Endometrial microvascular endothelial cells (primary cell): ENCODE measurements around the gene TTLL11. TPM values are rescaled to one million over a fixed set of nuclear protein-coding genes. Genes with fewer than 3 reads are reported as not detected.
"Not testable (repeated sequence)": the region's sequence is repeated elsewhere in the genome, so short reads cannot be mapped to it uniquely, and the experiment has no call there.

Experiments
- in situ Hi-C: cut with HindIII; loops from 2 replicates; pipeline ENCODE4 v1.10.0; 2017; ENCODE audit warnings: low sequenced_read_pairs, low pct_unique_long_range_greater_than_20kb; ENCODE audit errors: inconsistent ontology term
- total RNA-seq: library from RNA; depleted of rRNA; stranded (reverse); fragments of >200 nt; gene quantifications from one replicate; pipeline ENCODE4 v1.2.3, GENCODE V29; 2015; ENCODE audit errors: inconsistent ontology term

Gene TTLL11
- total RNA-seq, 1 donor from 2014 or later, result 2.0 TPM

DNA sequence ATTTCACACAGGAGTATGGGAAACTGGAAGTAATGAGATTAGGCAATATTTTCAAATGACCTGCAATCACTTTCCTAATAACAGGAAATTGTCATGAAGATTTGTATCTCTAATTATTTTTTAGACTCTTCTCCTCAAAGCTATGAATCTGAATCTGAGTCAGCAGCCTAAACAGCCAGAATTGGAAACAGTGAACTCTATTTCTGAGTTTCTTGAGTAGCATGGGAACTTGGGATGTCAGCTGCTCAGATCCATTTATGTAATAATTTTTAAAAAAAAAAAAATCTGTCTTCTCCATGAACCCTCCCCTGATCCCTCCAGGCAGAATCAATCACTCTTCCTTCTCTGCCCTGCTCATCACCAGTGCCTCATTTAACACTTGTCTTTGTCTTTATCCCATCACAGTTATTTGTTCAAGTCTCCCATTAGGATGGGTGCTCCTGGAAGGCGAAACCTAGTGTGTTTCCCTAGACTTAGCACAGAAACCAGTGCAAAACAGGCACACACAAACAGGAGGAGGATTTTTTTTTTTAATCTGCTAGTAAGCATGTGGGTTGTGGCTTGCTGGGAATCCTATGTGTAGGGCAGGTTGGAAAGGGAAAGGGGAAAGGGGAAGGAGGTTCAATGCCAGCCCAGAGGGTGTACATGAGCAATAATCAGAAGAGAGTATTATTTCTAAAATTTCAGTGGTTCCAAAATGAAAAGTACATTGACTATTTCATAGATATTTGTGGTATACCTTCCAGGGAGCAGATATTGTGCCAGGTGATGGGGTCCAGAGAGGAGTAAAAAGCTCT is 186.8 kb downstream of the TTLL11 start:
- in situ Hi-C loops, result no loop called here

DNA sequence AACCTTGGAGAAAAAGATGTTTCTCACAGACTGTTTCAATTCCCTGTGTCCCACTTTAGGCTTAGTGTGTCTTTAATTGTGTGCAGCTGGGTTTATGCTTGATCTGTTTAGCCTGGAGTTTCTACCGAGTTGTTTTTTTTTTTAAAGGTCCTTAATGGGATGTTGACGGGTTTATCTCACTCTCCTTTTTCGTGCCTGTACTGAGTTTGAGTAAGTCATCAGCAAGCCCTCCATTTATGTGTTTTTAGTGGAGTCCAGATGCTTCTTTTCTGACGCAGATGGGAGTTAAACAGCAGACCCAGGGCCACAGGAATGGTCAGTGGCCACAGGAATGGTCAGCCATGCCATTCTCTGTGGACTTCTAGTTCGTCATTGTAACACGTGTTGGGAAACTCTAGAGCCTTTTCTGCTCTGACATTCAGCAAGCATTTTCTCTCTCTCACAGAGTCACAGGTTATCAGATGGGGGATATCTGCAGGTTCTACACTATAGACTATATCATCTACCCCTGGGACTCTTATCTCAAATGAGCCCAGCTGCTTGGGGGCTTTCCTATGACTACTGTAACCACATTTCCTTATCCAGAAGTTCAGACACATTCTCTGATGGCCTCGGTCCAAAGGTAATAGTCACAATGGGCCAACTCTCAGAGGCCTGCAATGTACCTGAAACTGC is 190.5 kb downstream of the TTLL11 start:
- in situ Hi-C loops, result no loop called here

DNA sequence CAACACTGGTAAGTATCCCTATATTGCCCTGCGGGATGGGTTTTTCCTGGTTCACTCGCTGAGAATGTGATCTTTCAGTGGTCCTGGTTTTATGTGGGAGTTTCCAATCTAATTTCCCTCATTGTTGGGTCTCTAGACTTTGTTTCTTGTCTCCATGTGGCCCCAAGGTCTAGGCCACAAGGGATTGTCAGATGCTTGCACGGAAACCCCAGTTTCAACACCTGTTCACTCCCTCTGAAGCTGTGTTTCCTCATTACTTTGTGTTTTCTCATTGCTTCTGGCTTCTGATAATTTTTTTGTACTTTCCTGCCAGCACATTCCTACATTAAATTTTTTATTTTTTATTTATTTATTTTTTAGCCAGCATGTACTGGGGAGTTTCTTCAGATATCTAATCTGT is 191.5 kb downstream of the TTLL11 start:
- in situ Hi-C loops, result no loop called here

DNA sequence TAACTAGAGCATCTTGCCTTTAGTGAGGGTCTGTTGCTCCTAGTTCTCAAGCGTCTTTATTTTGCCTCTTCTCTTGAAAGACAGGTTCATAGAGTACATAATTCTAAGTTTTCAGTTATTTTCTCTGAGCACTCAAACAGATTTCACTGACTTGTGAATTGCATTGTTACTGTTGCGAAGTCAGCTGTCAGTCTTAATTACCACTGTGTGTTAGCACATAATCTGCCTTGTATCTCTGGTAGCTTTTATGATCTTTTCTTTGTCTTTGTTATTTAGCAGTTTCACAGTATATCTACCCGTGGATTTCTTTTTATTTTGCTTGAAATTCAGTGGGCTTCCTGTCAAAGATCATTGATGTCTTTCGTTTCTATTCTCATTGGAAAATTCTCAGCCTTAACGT is 192.9 kb downstream of the TTLL11 start:
- in situ Hi-C loops, result no loop called here

DNA sequence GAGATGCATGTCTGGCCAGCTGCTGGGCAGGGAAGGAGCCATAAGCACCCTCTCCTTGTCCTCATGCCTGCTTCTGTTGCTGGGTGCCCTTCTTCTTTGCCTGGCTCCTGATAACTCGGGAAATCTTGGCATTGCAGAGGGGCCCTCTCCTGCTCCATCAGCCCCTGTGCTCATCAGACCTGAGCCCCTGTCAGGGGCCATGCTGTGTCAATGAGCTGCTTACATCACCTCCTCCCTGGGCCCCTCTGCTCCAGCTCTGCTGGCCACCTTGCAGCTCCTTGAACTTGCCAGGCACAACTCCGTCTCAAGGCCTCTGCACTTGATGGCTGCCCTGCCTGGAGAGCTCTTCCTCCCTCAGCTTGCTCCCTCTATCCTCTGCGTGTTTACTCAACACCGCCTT is 194.3 kb downstream of the TTLL11 start:
- in situ Hi-C loops, result no loop called here

DNA sequence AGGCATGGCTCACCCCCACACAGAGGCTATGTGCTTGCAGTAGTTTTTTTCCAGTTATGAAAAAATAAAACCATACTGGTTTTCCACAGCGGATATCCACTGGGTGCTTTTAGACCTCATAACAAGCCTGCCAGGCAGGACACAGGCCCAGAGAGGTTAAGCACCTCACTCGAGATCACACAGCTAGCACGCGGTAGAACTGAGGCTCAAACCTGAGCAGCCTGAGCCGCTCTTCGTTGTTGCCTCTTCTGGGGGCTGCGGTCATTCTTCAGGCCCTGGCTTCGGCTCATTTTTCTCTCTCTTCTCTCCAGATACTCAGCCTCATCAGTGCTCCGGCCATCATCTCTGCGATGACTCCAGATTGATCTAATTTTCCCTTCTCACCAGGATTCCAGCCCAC is 196.0 kb downstream of the TTLL11 start:
- in situ Hi-C loops, result no loop called here

DNA sequence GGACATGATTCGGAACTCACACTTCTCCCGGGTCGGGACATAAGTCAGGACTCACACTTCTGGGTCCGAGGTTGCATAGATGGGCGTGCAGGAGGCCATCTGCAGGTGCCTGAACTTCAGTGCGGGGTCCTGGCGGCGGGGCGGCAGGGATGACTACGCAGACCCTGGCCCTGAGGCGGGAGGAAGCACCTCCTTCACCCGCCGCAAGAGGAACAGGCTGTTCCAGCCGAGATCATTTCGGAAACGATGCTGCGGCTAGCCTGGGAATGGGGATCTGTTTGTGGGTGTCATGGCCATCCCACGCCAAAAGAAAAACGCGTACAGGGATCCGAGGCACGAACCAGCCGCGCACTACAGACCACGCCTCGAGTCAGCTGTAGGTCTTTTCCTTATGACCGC is 196.6 kb downstream of the TTLL11 start:
- in situ Hi-C loops, result no loop called here

DNA sequence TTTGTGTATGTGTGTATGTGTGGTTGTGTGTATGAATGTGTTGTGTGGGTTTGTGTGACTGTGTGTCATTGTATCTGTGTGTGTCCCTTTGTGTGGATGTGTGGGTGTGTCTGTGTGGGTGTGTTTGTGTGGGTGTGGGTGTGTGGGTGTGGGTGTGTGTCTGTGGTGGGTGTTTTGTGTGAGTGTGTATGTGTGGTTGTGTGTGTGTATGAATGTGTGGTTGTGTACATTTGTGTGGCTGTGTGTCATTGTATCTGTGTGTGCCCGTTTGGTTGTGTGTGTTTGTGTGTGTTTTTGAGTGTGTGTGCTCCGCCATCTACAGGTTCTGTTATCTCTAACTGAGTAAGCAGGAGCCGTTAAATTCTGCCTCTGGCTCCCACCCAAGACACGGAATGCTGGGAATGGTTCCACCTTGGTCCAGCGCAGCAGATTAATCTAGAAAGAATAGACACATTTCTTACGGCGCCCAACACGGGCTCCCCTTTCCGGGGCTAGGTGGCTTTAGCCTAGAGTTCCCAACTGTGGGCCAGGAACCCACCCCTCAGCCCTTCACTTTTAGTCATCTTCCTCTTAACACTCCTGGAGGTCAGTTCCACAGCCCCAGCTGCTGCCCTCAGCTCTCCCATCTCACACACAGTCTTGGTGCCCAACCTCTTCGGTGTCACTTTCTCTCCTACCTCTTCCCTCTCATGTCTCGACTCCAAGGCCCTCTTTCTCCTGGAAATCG is 197.1 kb downstream of the TTLL11 start:
- in situ Hi-C loops, result no loop called here

DNA sequence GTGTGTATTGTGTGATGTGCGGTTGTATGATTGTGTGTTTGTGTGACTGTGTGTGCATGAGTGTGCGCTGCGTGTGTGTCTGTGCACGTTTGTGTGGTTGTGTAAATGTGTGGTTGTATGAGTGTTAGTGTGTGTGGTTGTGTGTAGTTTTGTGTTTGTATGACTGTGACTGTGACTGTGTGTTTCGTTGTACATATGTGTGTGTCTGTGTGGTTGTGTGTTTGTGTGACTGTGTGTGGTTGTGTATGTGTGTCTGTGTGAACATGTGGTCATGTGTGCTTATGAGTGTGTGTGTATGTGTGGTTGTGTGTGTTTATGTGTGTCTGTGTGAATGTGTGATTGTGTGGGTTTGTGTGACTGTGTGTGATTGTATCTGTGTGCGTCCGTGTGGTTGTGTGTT is 197.8 kb downstream of the TTLL11 start:
- in situ Hi-C loops, result no loop called here

DNA sequence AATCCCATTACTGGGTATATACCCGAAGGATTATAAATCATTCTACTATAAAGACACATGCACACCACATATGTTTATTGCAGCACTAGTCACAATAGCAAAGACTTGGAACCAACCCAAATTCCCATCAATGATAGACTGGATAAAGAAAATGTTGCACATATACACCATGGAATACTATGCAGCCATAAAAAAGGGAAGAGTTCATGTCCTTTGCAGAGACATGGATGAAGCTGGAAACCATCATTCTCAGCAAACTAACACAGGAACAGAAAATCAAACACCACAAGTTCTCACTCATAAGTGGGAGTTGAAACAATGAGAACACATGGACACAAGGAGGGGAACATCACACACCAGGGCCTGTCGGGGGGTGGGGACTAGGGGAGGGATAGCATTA is 198.7 kb downstream of the TTLL11 start:
- in situ Hi-C loops, result not testable (repeated sequence)

DNA sequence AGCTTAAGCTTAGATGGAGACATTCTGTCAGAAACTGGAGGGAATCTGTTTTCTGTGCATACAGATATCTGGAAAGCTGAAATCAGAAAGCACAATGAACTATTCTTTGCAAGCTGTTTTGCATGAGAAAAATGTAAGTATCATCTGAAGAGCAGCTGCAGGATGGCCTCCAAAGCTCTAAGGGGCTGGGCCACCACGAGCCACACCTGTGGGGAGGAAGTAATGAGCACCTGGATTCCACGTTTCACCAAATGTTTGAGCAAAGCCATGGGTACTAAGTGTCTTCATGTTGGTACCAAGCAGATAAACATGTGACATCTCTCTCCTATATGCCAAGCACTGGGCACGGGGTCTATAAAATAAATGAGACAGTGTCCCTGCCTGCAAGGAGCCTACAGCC is 199.3 kb downstream of the TTLL11 start:
- in situ Hi-C loops, result no loop called here

DNA sequence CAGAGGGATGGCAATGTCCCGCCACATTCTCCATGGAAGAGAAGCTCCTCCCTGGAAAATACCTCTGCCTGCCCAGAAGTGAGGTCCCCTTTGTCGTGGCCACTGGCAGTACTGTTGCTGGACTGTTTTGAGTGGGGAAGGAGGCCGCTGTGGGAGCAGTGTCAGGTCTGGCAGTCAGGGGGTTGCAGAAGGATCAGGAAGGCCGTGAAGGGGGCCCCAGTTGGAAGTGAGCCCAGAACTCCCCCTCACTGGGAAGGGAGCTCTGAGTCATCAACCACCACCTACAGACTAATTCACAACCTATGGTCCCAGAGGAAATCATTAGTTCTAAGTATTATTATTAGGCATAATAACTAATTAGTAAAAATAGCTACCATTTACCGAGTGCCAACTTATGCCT is 200.4 kb downstream of the TTLL11 start:
- in situ Hi-C loops, result no loop called here

DNA sequence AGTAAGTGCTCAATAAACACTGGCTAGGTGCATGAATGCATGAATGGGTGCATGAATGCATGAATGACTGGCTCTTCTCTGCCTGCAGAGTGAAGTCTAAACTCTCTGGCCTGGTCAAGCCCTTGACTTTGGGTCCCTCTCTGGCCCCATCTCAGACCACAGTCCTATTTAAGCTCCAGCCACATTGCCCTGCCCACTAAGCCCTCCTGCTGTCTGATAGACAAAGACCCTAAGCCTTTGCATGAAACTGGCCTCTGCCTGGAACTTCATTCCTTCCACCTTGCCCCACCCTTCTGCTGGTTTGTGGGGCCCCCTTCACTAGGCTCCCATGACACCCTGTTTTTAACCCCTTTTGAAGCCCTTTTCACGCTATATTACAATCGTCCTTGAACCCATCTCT is 202.4 kb downstream of the TTLL11 start:
- in situ Hi-C loops, result no loop called here

DNA sequence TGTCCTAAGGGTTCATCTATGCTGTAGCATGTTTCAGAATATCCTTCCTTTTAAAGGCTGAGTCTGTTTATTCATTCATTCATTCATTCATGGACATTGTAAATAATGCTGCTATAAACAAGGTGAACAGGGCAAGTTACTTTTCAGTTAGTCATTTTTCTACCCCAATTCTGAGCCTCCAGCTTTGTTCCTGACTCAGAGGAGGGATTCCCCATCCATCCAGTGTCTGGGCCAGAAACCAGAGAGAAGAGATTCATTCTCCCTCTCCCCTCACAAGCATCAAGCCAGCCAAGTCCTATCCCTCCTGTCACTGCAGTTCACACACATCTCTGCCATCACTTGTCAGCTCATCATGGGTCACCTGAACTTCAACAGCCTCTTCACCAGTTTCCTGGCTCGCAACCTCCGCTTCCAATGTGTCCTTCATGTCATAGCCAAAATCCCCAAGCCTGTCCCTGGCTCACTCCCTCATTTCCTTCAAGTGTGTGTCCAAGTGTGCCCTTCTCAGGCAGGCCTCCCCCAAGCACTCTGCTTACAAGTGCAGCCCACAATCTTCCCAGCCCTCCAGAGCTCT is 203.0 kb downstream of the TTLL11 start:
- in situ Hi-C loops, result no loop called here

DNA sequence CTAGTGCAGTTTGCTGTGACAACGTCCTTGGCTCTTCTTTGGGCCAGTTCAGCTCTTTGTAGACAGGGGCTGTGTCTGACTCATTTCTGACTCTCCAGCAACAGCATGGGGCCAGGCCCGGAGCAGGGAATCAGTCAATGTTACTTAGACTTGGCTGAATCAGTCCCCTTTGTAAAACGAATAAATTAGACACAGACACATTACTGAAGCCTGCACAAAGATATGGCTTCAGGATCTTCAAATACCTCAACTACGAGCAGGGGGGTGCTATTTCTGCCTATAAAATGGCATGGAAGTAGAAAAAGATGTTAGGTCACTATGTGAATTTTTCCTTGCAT is 204.7 kb downstream of the TTLL11 start:
- in situ Hi-C loops, result no loop called here

DNA sequence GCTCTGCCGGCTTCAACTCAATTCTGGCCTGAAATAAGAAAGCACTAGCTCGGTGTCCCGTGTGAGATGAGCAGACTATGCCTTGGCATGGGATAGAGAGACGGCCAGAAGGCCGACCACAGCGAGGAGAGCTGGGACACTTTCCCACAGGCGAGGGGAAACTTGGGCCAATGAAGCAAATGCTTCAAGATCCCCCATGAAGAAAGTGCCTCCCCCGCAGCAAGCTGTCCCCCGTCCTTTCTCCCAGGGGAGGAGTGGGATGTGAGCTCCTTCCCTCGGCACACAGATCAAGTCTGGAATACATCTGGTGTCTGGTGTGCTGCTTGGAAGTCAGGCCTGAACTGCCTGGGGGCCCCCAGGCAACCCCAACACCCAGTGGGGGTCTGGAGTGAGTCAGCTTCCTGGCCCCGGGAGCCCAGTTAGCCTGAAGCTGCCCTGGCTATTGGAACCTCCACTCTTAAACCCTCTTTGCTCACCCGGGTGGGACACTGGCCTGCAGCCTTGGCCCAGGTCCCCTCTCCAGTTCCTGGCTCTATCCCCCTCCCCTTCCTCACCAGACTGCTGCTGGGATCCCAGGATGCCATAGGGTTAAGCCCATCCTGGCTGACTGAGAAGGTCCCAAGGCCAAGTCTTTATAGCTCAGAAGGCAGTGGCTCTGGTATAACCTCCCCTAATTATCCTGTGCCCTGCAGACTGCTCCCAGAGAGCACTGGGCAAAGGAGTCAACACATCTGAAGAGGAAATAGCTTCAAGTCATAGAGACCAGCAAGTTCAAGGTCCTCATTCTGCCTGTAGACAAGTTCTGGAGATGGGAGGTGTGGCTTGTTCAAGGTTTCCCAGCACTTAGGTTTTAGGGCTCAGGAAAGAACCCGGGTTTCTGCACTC is 205.3 kb downstream of the TTLL11 start:
- in situ Hi-C loops, result no loop called here

DNA sequence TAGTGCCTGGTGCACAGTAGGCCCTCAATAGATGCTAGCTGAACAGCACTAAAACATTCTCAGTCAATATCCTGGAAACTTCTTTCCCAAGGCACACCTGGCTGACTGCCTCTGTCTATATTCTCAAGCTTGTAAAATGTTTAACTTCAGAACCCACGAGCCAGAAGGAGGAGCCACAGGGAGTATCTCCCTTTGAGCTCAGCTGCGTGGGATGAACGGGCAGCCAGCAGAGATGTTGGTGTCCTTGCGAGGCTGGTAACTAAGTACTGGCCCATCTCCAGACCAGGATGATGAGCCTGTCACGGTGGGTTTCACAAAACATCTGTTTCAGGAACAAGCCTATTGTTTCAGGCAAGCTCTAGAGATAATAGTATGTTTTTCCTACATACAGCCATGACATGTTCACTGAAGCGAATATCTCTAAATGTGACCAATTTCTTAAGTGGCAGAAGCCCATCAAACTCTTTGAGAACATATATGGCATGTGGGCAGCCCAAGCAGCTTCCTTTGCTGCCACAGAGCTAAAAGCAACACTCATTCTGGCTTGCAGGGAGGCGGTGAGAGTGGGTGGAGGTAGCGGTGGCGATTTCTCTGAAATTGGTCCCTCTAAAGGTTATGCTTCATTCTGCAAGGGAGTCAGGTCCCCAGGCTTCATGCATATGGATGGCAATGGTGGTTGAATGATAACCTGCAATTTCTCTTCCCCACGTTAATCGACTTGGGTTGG is 206.2 kb downstream of the TTLL11 start:
- in situ Hi-C loops, result no loop called here

DNA sequence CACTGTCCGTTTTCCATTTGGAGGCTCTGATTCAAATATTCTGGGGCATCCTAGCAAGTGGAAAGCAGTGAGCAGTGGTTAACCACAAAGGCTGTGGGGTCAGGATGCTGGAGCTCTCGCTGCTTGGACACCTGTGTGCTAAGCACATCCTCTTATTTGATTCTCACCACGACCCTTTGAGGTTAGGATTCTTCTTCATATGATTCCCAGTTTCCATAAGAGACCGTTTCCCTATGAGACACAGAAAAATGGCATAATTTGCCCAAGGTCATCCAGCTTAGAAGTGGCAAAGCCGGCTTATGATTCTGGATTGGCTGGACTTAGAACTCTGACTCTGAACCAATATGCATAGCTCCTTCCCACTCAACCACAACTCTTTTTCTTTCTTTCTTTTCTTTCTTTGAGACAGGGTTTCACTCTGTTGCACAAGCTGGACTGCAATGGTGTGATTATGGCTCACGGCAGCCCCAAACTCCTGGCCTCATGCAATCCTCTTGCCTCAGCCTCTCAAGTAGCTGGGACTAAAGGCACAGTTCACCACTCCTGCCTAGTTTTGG is 207.7 kb downstream of the TTLL11 start:
- in situ Hi-C loops, result no loop called here
